ENCODE data around the gene SERP2.

DNA sequence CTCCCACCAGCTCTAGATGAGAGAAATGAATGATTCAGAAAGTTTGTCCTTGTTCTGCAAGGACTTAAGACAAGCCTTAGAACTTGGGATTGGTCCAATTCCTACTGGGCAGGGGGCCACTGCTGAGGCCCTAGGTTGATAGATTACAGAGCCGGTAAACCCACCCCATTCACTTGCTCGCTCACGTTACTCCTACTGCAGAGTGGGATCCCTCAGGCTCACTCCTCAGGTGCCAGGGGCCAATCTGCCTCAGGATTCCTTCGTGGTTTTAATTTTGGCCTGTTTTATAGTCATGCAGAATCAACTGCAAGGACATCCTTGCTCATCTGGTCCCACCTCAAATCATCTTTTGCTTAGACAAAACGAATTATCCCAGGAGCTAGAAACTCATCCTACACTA is 59.0 kb downstream of the SERP2 start:
- TF ChIP-seq, protein P1, sequence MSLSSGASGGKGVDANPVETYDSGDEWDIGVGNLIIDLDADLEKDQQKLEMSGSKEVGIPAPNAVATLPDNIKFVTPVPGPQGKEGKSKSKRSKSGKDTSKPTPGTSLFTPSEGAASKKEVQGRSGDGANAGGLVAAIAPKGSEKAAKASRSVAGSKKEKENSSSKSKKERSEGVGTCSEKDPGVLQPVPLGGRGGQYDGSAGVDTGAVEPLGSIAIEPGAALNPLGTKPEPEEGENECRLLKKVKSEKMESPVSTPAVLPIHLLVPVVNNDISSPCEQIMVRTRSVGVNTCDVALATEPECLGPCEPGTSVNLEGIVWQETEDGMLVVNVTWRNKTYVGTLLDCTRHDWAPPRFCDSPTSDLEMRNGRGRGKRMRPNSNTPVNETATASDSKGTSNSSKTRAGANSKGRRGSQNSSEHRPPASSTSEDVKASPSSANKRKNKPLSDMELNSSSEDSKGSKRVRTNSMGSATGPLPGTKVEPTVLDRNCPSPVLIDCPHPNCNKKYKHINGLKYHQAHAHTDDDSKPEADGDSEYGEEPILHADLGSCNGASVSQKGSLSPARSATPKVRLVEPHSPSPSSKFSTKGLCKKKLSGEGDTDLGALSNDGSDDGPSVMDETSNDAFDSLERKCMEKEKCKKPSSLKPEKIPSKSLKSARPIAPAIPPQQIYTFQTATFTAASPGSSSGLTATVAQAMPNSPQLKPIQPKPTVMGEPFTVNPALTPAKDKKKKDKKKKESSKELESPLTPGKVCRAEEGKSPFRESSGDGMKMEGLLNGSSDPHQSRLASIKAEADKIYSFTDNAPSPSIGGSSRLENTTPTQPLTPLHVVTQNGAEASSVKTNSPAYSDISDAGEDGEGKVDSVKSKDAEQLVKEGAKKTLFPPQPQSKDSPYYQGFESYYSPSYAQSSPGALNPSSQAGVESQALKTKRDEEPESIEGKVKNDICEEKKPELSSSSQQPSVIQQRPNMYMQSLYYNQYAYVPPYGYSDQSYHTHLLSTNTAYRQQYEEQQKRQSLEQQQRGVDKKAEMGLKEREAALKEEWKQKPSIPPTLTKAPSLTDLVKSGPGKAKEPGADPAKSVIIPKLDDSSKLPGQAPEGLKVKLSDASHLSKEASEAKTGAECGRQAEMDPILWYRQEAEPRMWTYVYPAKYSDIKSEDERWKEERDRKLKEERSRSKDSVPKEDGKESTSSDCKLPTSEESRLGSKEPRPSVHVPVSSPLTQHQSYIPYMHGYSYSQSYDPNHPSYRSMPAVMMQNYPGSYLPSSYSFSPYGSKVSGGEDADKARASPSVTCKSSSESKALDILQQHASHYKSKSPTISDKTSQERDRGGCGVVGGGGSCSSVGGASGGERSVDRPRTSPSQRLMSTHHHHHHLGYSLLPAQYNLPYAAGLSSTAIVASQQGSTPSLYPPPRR (CRISPR knock-in tag; IDR thresholded peaks at IDR 0.05; ENCODE audit: borderline replicate concordance) = no peak
- TF ChIP-seq, protein P2, sequence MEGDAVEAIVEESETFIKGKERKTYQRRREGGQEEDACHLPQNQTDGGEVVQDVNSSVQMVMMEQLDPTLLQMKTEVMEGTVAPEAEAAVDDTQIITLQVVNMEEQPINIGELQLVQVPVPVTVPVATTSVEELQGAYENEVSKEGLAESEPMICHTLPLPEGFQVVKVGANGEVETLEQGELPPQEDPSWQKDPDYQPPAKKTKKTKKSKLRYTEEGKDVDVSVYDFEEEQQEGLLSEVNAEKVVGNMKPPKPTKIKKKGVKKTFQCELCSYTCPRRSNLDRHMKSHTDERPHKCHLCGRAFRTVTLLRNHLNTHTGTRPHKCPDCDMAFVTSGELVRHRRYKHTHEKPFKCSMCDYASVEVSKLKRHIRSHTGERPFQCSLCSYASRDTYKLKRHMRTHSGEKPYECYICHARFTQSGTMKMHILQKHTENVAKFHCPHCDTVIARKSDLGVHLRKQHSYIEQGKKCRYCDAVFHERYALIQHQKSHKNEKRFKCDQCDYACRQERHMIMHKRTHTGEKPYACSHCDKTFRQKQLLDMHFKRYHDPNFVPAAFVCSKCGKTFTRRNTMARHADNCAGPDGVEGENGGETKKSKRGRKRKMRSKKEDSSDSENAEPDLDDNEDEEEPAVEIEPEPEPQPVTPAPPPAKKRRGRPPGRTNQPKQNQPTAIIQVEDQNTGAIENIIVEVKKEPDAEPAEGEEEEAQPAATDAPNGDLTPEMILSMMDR (IDR thresholded peaks at IDR 0.05 in 2 of 3, conservative IDR thresholded peaks at IDR 0.05 in 1 of 3; ENCODE audit: insufficient read depth in 2 of 3, low read depth in 1 of 3, low read length in 3 of 3) = no peak
- no peak for TF ChIP-seq KDM1A (IDR thresholded peaks at IDR 0.05)
- TF ChIP-seq CREBBP (IDR thresholded peaks at IDR 0.05; ENCODE audit: low read depth, low read length) = no peak
- TF ChIP-seq ZNF174 (CRISPR knock-in tag; IDR thresholded peaks at IDR 0.05) = no peak
- no peak for TF ChIP-seq JUN (IDR thresholded peaks at IDR 0.05; ENCODE audit: borderline replicate concordance, low read depth, low read length)
- TF ChIP-seq JUN (CRISPR knock-in tag; IDR thresholded peaks at IDR 0.05; ENCODE audit: borderline replicate concordance) = no peak

Measured in K562 (cell line).